Measurements from ENCODE around the gene WNT7A.

WNT7A gene

GRCh38 chr3:13783476-13783875, 96.4 kb downstream of the WNT7A start:
- TF ChIP-seq CTCF (IDR thresholded peaks at IDR 0.05) = no peak
- no peaks in the 10 kb centered on the region for H3K4me1 ChIP-seq (ENCODE audit: control insufficient read depth in 1 of 2, insufficient read depth in 1 of 2, low read depth in 1 of 2, low read length in 1 of 2)
- H3K36me3 ChIP-seq = no peaks in the 10 kb centered on the region
- H3K9me3 ChIP-seq = no peaks in the 10 kb centered on the region
- H3K27me3 ChIP-seq = peaks cover 30% of the 10 kb centered on the region
- H3K27ac ChIP-seq = no peak overlapping the region
- no peak overlapping the region for H3K4me3 ChIP-seq (ENCODE audit: low read depth in 1 of 2, low read length in 1 of 2)

GRCh38 chr3:13782501-13782900, 97.4 kb downstream of the WNT7A start:
- Histone ChIP-seq H3K27ac (no peak overlapping the region), H3K9me3 (no peaks in the 10 kb centered on the region), H3K4me3 (ENCODE audit: low read depth in 1 of 2, low read length in 1 of 2) (no peak overlapping the region), H3K4me1 (ENCODE audit: control insufficient read depth in 1 of 2, insufficient read depth in 1 of 2, low read depth in 1 of 2, low read length in 1 of 2) (no peaks in the 10 kb centered on the region), H3K36me3 (no peaks in the 10 kb centered on the region), H3K27me3 (peaks cover 30% of the 10 kb centered on the region)
- no peak for TF ChIP-seq CTCF (IDR thresholded peaks at IDR 0.05)

- Histone ChIP-seq H3K27ac (no peak overlapping the region), H3K4me1 (ENCODE audit: control insufficient read depth in 1 of 2, insufficient read depth in 1 of 2, low read depth in 1 of 2, low read length in 1 of 2) (no peaks in the 10 kb centered on the region), H3K27me3 (peaks cover 30% of the 10 kb centered on the region), H3K9me3 (no peaks in the 10 kb centered on the region), H3K36me3 (no peaks in the 10 kb centered on the region), H3K4me3 (ENCODE audit: low read depth in 1 of 2, low read length in 1 of 2) (no peak overlapping the region)
- TF ChIP-seq CTCF (IDR thresholded peaks at IDR 0.05) = no peak
Measured at GRCh38 chr3:13781417-13781816, 98.5 kb downstream of the WNT7A start.

GRCh38 chr3:13780432-13781176, 99.3 kb downstream of the WNT7A start:
- H3K27ac ChIP-seq = no peak overlapping the region
- H3K9me3 ChIP-seq = no peaks in the 10 kb centered on the region
- H3K4me1 ChIP-seq (ENCODE audit: control insufficient read depth in 1 of 2, insufficient read depth in 1 of 2, low read depth in 1 of 2, low read length in 1 of 2) = no peaks in the 10 kb centered on the region
- no peak for TF ChIP-seq CTCF (IDR thresholded peaks at IDR 0.05)
- H3K4me3 ChIP-seq (ENCODE audit: low read depth in 1 of 2, low read length in 1 of 2) = no peak overlapping the region
- no peaks in the 10 kb centered on the region for H3K36me3 ChIP-seq
- H3K27me3 ChIP-seq = peaks cover 30% of the 10 kb centered on the region

- H3K27ac ChIP-seq = no peak overlapping the region
- H3K4me3 ChIP-seq (ENCODE audit: low read depth in 1 of 2, low read length in 1 of 2) = no peak overlapping the region
- TF ChIP-seq CTCF (IDR thresholded peaks at IDR 0.05) = no peak
- H3K27me3 ChIP-seq = peaks cover 4% of the 10 kb centered on the region
- H3K9me3 ChIP-seq = no peaks in the 10 kb centered on the region
- H3K4me1 ChIP-seq (ENCODE audit: control insufficient read depth in 1 of 2, insufficient read depth in 1 of 2, low read depth in 1 of 2, low read length in 1 of 2) = no peaks in the 10 kb centered on the region
- no peaks in the 10 kb centered on the region for H3K36me3 ChIP-seq
Measured at GRCh38 chr3:13776253-13777050, 103.4 kb downstream of the WNT7A start.
